ENCODE results near the gene ZMAT5.

The ZMAT5 gene

DNA sequence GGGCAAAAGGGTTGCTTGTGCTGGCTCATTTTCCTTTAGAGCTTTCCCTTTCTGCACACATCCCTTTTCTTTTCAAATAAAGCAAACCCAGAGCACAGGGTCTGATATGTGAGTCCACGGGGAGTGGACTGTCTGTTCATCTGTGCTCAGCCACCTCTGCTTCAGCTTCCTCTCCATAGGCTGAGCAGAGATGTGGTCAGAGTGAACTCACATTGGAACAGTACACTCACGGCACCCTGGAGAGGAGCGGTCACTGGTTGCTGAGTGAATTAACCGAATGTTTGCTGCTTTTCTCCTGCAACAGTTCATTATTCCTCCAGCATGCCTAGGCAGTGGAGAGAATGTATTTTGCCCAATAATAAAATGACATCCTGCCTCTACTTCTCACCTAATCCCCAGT, 83.3 kb downstream of the ZMAT5 start:
- DNase-seq (ENCODE audit: low read depth): no peak

All from amniotic epithelial cell (primary cell).